GM12878 (cell line): Measurements from ENCODE around the gene CCS.

ENCODE experiments used
- EGR1 ChIP-seq, 2 experiments: IDR thresholded peaks; 1 replicate in 1 of 2; 2 replicates in 1 of 2; pipeline ENCODE4 v1.6.1; 2011 to 2012; ENCODE audit warnings: low read depth in 2 of 2, low read length in 2 of 2, borderline replicate concordance in 1 of 2, mild to moderate bottlenecking in 1 of 2, moderate library complexity in 1 of 2
- EP300 ChIP-seq, 2 experiments: fragments of 150-350 bp in 1 of 2; IDR thresholded peaks; 2 replicates each; pipeline ENCODE4 v1.6.1; 2011 to 2012; ENCODE audit warnings: low read depth in 2 of 2, low read length in 2 of 2, borderline replicate concordance in 1 of 2, improper control_type of control experiment in 1 of 2, inconsistent platforms in 1 of 2; ENCODE audit not compliant: control insufficient read depth in 1 of 2
- EZH2 ChIP-seq: IDR thresholded peaks from 2 replicates; pipeline ENCODE4 v1.6.1; 2012; ENCODE audit warnings: low read depth, mild to moderate bottlenecking, control low read depth, inconsistent platforms, low read length, borderline replicate concordance; ENCODE audit not compliant: control insufficient read depth
- FOXM1 ChIP-seq: IDR thresholded peaks from 2 replicates; pipeline ENCODE4 v1.6.1; 2012; ENCODE audit warnings: low read depth, mild to moderate bottlenecking, inconsistent platforms, low read length, moderate library complexity
- SP1 ChIP-seq: IDR thresholded peaks from one replicate; pipeline ENCODE4 v1.6.1; 2011; ENCODE audit warnings: low read depth, low read length
- SPI1 ChIP-seq: IDR thresholded peaks from 2 replicates; pipeline ENCODE4 v1.6.1; 2011; ENCODE audit warnings: low read depth, mild to moderate bottlenecking, low read length, moderate library complexity, borderline replicate concordance; ENCODE audit not compliant: insufficient read depth
- SREBF2 ChIP-seq: IDR thresholded peaks from 2 replicates; pipeline ENCODE4 v1.6.1; 2012; ENCODE audit warnings: mild to moderate bottlenecking, low read length
- TBL1XR1 ChIP-seq: IDR thresholded peaks from 2 replicates; pipeline ENCODE4 v1.6.1; 2012; ENCODE audit warnings: low read depth, low read length, improper control_type of control experiment
- TF ChIP-seq, protein P1 (sequence below), 3 experiments: IDR thresholded peaks in 2 of 3; conservative IDR thresholded peaks in 1 of 3; 2 replicates each; pipeline ENCODE4 v1.5.1; 2011; ENCODE audit warnings: low read depth in 3 of 3, low read length in 3 of 3, mild to moderate bottlenecking in 3 of 3, control low read depth in 2 of 3, moderate library complexity in 2 of 3, inconsistent platforms in 1 of 3, mixed read lengths in 1 of 3; ENCODE audit not compliant: control insufficient read depth in 2 of 3, insufficient read depth in 1 of 3; ENCODE audit errors: extremely low read depth in 1 of 3
- TF ChIP-seq, protein P2 (sequence below): IDR thresholded peaks from 2 replicates; pipeline ENCODE4 v1.6.1; 2012; ENCODE audit warnings: low read depth, low read length, improper control_type of control experiment
- TF ChIP-seq, protein P3 (sequence below): IDR thresholded peaks from 2 replicates; pipeline ENCODE4 v1.6.1; 2011; ENCODE audit warnings: borderline replicate concordance, low read depth, mild to moderate bottlenecking, moderate library complexity, low read length; ENCODE audit not compliant: insufficient read depth, poor library complexity, severe bottlenecking

DNA sequence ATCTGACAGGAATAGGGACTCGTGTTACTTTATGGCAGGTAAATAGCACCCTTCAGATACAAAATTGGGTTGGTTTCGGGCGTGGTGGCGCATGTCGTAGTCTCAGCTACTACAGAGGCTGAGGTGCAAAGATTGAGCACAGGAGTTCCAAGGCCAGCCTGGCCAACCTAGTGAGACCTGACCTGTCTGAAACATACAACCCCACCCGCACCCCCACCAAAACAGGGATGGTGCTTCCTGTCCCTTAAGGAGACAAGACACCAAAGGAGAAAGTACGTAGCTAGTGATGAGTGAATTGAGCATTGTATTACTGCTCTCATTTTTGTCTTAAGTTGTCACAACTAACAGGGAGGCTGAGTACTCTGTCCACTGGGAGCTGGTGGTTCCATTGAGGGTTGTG lies 59.7 kb downstream of the CCS start:
- TF ChIP-seq EGR1 (IDR thresholded peaks at IDR 0.05; ENCODE audit: borderline replicate concordance in 1 of 2, low read depth in 2 of 2, low read length in 2 of 2) (no peak), SREBF2 (no peak), TBL1XR1 (no peak), EP300 (IDR thresholded peaks at IDR 0.05; ENCODE audit: borderline replicate concordance in 1 of 2, control insufficient read depth in 1 of 2, low read depth in 2 of 2, low read length in 2 of 2) (no peak), FOXM1 (no peak), SPI1 (no peak), EZH2 (no peak), SP1 (no peak)
- TF ChIP-seq, protein P1, sequence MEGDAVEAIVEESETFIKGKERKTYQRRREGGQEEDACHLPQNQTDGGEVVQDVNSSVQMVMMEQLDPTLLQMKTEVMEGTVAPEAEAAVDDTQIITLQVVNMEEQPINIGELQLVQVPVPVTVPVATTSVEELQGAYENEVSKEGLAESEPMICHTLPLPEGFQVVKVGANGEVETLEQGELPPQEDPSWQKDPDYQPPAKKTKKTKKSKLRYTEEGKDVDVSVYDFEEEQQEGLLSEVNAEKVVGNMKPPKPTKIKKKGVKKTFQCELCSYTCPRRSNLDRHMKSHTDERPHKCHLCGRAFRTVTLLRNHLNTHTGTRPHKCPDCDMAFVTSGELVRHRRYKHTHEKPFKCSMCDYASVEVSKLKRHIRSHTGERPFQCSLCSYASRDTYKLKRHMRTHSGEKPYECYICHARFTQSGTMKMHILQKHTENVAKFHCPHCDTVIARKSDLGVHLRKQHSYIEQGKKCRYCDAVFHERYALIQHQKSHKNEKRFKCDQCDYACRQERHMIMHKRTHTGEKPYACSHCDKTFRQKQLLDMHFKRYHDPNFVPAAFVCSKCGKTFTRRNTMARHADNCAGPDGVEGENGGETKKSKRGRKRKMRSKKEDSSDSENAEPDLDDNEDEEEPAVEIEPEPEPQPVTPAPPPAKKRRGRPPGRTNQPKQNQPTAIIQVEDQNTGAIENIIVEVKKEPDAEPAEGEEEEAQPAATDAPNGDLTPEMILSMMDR (IDR thresholded peaks at IDR 0.05 in 2 of 3, conservative IDR thresholded peaks at IDR 0.05 in 1 of 3; ENCODE audit: control insufficient read depth in 2 of 3, extremely low read depth in 1 of 3, insufficient read depth in 1 of 3, low read depth in 3 of 3, low read length in 3 of 3) = no peak
- TF ChIP-seq, protein P2, sequence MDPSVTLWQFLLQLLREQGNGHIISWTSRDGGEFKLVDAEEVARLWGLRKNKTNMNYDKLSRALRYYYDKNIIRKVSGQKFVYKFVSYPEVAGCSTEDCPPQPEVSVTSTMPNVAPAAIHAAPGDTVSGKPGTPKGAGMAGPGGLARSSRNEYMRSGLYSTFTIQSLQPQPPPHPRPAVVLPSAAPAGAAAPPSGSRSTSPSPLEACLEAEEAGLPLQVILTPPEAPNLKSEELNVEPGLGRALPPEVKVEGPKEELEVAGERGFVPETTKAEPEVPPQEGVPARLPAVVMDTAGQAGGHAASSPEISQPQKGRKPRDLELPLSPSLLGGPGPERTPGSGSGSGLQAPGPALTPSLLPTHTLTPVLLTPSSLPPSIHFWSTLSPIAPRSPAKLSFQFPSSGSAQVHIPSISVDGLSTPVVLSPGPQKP = no peak
- TF ChIP-seq, protein P3, sequence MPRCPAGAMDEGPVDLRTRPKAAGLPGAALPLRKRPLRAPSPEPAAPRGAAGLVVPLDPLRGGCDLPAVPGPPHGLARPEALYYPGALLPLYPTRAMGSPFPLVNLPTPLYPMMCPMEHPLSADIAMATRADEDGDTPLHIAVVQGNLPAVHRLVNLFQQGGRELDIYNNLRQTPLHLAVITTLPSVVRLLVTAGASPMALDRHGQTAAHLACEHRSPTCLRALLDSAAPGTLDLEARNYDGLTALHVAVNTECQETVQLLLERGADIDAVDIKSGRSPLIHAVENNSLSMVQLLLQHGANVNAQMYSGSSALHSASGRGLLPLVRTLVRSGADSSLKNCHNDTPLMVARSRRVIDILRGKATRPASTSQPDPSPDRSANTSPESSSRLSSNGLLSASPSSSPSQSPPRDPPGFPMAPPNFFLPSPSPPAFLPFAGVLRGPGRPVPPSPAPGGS = no peak
